Caco-2 (cell line): ENCODE measurements around the gene SFSWAP. TPM values are rescaled to one million over a fixed set of nuclear protein-coding genes. Genes with fewer than 3 reads are reported as not detected.
"Not testable (repeated sequence)": the region's sequence is repeated elsewhere in the genome, so short reads cannot be mapped to it uniquely, and the experiment has no call there.

Experiments
- BruUV-seq: library from RNA; stranded (reverse); fragments of 400-500 nt; replicated peaks from 2 replicates; lab custom pipeline; 2021; lab: Mats Ljungman, UMichigan
- CTCF ChIA-PET: fragments of 300-600 bp; sonication (Branson Sonifier 250); formaldehyde crosslinking; loops from one replicate; lab custom pipeline; 2022; ENCODE audit warnings: antibody characterized with exemption; lab: Charles Lee
- POLR2A ChIA-PET: fragments of 300-600 bp; sonication (Branson Sonifier 250); formaldehyde crosslinking; loops from one replicate; lab custom pipeline; 2022; ENCODE audit warnings: antibody characterized with exemption; lab: Charles Lee
- DNase-seq, 2 experiments: peaks; one replicate each; pipeline versions ENCODE4 v3.0.0 to v3.0.0-alpha.2; 2020 to 2022
- H3K27me3 ChIP-seq: replicated peaks from 2 replicates; pipeline ENCODE4 v1.6.0; 2011; ENCODE audit warnings: low read length; ENCODE audit not compliant: control insufficient read depth, insufficient read depth
- H3K36me3 ChIP-seq: 2 replicates; pipeline ENCODE4 v1.5.1; 2011; ENCODE audit warnings: low read length; ENCODE audit not compliant: control insufficient read depth, insufficient read depth
- H3K4me1 ChIP-seq: fragments of 250-450 bp; sonication (Bioruptor Pico); 2 replicates; pipeline ENCODE4 v1.5.1; 2020; ENCODE audit warnings: mild to moderate bottlenecking
- H3K4me3 ChIP-seq: 2 replicates; pipeline ENCODE4 v1.5.1; 2011; ENCODE audit warnings: low read depth, mild to moderate bottlenecking, control low read depth, low read length
- H3K9me3 ChIP-seq: fragments of 250-450 bp; sonication (Bioruptor Pico); 2 replicates; pipeline ENCODE4 v1.5.1; 2020; ENCODE audit warnings: mild to moderate bottlenecking, moderate library complexity
- H3K27ac Mint-ChIP-seq: one replicate; pipeline ENCODE4 v1.8.0; 2022; ENCODE audit warnings: mixed read lengths; ENCODE audit not compliant: unreplicated experiment
- H3K27me3 Mint-ChIP-seq: one replicate; pipeline ENCODE4 v1.8.0; 2022; ENCODE audit warnings: mixed read lengths; ENCODE audit not compliant: insufficient read depth, unreplicated experiment
- H3K36me3 Mint-ChIP-seq: one replicate; pipeline ENCODE4 v1.8.0; 2022; ENCODE audit warnings: mild to moderate bottlenecking, mixed read lengths; ENCODE audit not compliant: insufficient read depth, unreplicated experiment
- H3K4me1 Mint-ChIP-seq: one replicate; pipeline ENCODE4 v1.8.0; 2022; ENCODE audit warnings: low read depth, mixed read lengths; ENCODE audit not compliant: unreplicated experiment
- H3K4me3 Mint-ChIP-seq: one replicate; pipeline ENCODE4 v1.8.0; 2022; ENCODE audit warnings: mild to moderate bottlenecking, moderate library complexity, mixed read lengths; ENCODE audit not compliant: unreplicated experiment
- H3K9me3 Mint-ChIP-seq: one replicate; pipeline ENCODE4 v1.8.0; 2022; ENCODE audit warnings: mixed read lengths; ENCODE audit not compliant: unreplicated experiment
- intact Hi-C: fragments of 100-400 bp; cut with micrococcal nuclease; formaldehyde crosslinking; loops from one replicate; pipeline ENCODE4 v1.10.0; 2022; ENCODE audit not compliant: unreplicated experiment
- total RNA-seq: library from RNA; stranded (reverse); gene quantifications from 2 replicates; pipeline ENCODE4 v1.2.3, GENCODE V29; 2022
- TF ChIP-seq, protein P1 (sequence below), 2 experiments: fragments of 200-600 bp in 1 of 2; IDR thresholded peaks; 1 replicate in 1 of 2; 2 replicates in 1 of 2; pipeline versions ENCODE4 v1.5.1 to v1.8.0; 2011 to 2022; ENCODE audit warnings: antibody characterized with exemption in 1 of 2, control low read depth in 1 of 2, inconsistent platforms in 1 of 2, low read depth in 1 of 2, low read length in 1 of 2, mild to moderate bottlenecking in 1 of 2, moderate library complexity in 1 of 2; ENCODE audit not compliant: insufficient read depth in 1 of 2, severe bottlenecking in 1 of 2, unreplicated experiment in 1 of 2

The SFSWAP gene
- total RNA-seq, 1 experiment from 2014 or later: 42.3 TPM

DNA sequence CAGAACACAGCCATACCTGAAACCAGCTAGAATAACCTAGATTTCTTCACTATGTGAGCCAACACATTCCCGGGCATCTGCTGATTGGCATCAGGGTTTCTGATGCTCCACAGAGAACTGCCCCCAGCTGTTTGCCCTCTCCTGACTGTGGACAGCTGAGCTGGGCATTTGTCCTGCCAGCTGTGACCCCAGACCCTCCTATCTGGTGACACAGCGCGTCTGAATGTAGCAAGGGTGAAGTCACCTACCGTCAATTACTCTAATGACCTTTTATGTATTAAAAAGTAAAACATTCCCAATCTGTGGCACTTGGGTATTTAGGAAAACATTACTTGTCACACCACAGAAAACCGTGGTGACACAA lies 29.7 kb upstream of the SFSWAP start:
- Histone ChIP-seq H3K4me3 (no peak overlapping the region), H3K27me3 (no peaks in the 10 kb centered on the region), H3K4me1 (no peaks in the 10 kb centered on the region), H3K9me3 (no peaks in the 10 kb centered on the region), H3K36me3 (no peaks in the 10 kb centered on the region)
- no peaks in the 10 kb centered on the region for H3K4me1 Mint-ChIP-seq
- intact Hi-C loops: no loop called here
- no peaks in the 10 kb centered on the region for H3K9me3 Mint-ChIP-seq
- no peak overlapping the region for H3K4me3 Mint-ChIP-seq
- BruUV-seq: no TSS peak
- ChIA-PET POLR2A (no interaction called here), CTCF (no interaction called here)
- peaks cover 22% of the 10 kb centered on the region for H3K27me3 Mint-ChIP-seq
- H3K27ac Mint-ChIP-seq: no peak overlapping the region
- no peaks in the 10 kb centered on the region for H3K36me3 Mint-ChIP-seq
- TF ChIP-seq, protein P1, sequence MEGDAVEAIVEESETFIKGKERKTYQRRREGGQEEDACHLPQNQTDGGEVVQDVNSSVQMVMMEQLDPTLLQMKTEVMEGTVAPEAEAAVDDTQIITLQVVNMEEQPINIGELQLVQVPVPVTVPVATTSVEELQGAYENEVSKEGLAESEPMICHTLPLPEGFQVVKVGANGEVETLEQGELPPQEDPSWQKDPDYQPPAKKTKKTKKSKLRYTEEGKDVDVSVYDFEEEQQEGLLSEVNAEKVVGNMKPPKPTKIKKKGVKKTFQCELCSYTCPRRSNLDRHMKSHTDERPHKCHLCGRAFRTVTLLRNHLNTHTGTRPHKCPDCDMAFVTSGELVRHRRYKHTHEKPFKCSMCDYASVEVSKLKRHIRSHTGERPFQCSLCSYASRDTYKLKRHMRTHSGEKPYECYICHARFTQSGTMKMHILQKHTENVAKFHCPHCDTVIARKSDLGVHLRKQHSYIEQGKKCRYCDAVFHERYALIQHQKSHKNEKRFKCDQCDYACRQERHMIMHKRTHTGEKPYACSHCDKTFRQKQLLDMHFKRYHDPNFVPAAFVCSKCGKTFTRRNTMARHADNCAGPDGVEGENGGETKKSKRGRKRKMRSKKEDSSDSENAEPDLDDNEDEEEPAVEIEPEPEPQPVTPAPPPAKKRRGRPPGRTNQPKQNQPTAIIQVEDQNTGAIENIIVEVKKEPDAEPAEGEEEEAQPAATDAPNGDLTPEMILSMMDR (IDR thresholded peaks at IDR 0.05; ENCODE audit: insufficient read depth in 1 of 2, low read depth in 1 of 2, low read length in 1 of 2, severe bottlenecking in 1 of 2, unreplicated experiment in 1 of 2): no peak
- DNase-seq: no peak

GRCh38 chr12:131681746-131682509 lies 29.0 kb upstream of the SFSWAP start:
- H3K4me1 Mint-ChIP-seq, H3K4me3 ChIP-seq, H3K27ac Mint-ChIP-seq, H3K9me3 ChIP-seq, H3K36me3 Mint-ChIP-seq, POLR2A ChIA-PET, H3K27me3 ChIP-seq, CTCF ChIA-PET, BruUV-seq, DNase-seq, intact Hi-C loops, H3K36me3 ChIP-seq, H3K9me3 Mint-ChIP-seq, H3K4me1 ChIP-seq, H3K4me3 Mint-ChIP-seq: not testable (repeated sequence)
- H3K27me3 Mint-ChIP-seq: peaks cover 16% of the 10 kb centered on the region

- Mint-ChIP-seq H3K27me3 (peaks cover 16% of the 10 kb centered on the region), H3K4me3 (no peak overlapping the region), H3K27ac (no peak overlapping the region), H3K9me3 (no peaks in the 10 kb centered on the region), H3K36me3 (no peaks in the 10 kb centered on the region), H3K4me1 (no peaks in the 10 kb centered on the region)
- ChIA-PET POLR2A (no interaction called here), CTCF (no interaction called here)
- Histone ChIP-seq H3K27me3 (no peaks in the 10 kb centered on the region), H3K9me3 (no peaks in the 10 kb centered on the region), H3K36me3 (no peaks in the 10 kb centered on the region), H3K4me1 (no peaks in the 10 kb centered on the region), H3K4me3 (no peak overlapping the region)
- intact Hi-C loops: no loop called here
- no peak for DNase-seq
- no TSS peak for BruUV-seq
- TF ChIP-seq, protein P1 (IDR thresholded peaks at IDR 0.05; ENCODE audit: insufficient read depth in 1 of 2, low read depth in 1 of 2, low read length in 1 of 2, severe bottlenecking in 1 of 2, unreplicated experiment in 1 of 2): no peak
Observed at GRCh38 chr12:131682510-131682895, 28.4 kb upstream of the SFSWAP start.
